HEK293T (cell line): ENCODE measurements around the gene TAF11L10.
"Not testable (repeated sequence)": the region's sequence is repeated elsewhere in the genome, so short reads cannot be mapped to it uniquely, and the experiment has no call there.

ENCODE experiments used
- CTCF ChIA-PET: fragments of 350-600 bp; formaldehyde crosslinking; extraction: SDS; loops from one replicate; lab custom pipeline; 2021; ENCODE audit warnings: antibody characterized with exemption, inconsistent platforms; lab: Yijun Ruan, JAX
- POLR2A ChIA-PET: fragments of 350-600 bp; formaldehyde crosslinking; extraction: SDS; loops from one replicate; lab custom pipeline; 2020; ENCODE audit warnings: antibody characterized with exemption, inconsistent platforms; lab: Yijun Ruan, JAX
- DNase-seq: peaks from one replicate; pipeline ENCODE4 v3.0.0; 2012; ENCODE audit warnings: mixed read lengths; ENCODE audit errors: extremely low spot score
- ARNT ChIP-seq: fragments of 450-650 bp; IDR thresholded peaks from 2 replicates; pipeline ENCODE4 v1.6.1; 2017; ENCODE audit warnings: mild to moderate bottlenecking
- BHLHE40 ChIP-seq: fragments of 450-650 bp; IDR thresholded peaks from 2 replicates; pipeline ENCODE4 v1.6.1; 2016; ENCODE audit warnings: mild to moderate bottlenecking, moderate library complexity, borderline replicate concordance
- CTBP1 ChIP-seq: fragments of 450-650 bp; IDR thresholded peaks from 2 replicates; pipeline ENCODE4 v1.6.1; 2016; ENCODE audit warnings: borderline replicate concordance
- ELF4 ChIP-seq: fragments of 450-650 bp; IDR thresholded peaks from 2 replicates; pipeline ENCODE4 v1.6.1; 2017; ENCODE audit warnings: antibody characterized with exemption
- FOXA1 ChIP-seq: fragments of 450-650 bp; IDR thresholded peaks from 2 replicates; pipeline ENCODE4 v1.6.1; 2016; ENCODE audit warnings: mild to moderate bottlenecking
- FOXK2 ChIP-seq: fragments of 450-650 bp; IDR thresholded peaks from 2 replicates; pipeline ENCODE4 v1.6.1; 2016; ENCODE audit warnings: mild to moderate bottlenecking
- FOXM1 ChIP-seq: fragments of 450-650 bp; IDR thresholded peaks from 2 replicates; pipeline ENCODE4 v1.6.1; 2017; ENCODE audit warnings: mild to moderate bottlenecking, borderline replicate concordance
- HDGF ChIP-seq: fragments of 450-650 bp; IDR thresholded peaks from 2 replicates; pipeline ENCODE4 v1.6.1; 2017; ENCODE audit warnings: antibody characterized with exemption, borderline replicate concordance
- L3MBTL2 ChIP-seq: fragments of 450-650 bp; conservative IDR thresholded peaks from 2 replicates; pipeline ENCODE4 v1.6.1; 2016; ENCODE audit warnings: mild to moderate bottlenecking
- LEF1 ChIP-seq: fragments of 450-650 bp; IDR thresholded peaks from 2 replicates; pipeline ENCODE4 v1.6.1; 2017; ENCODE audit warnings: mild to moderate bottlenecking, borderline replicate concordance
- NFRKB ChIP-seq: fragments of 450-650 bp; IDR thresholded peaks from 2 replicates; pipeline ENCODE4 v1.6.1; 2016; ENCODE audit warnings: mild to moderate bottlenecking, moderate library complexity
- SP1 ChIP-seq: fragments of 450-650 bp; IDR thresholded peaks from 2 replicates; pipeline ENCODE4 v1.6.1; 2017
- SUZ12 ChIP-seq: fragments of 450-650 bp; IDR thresholded peaks from 2 replicates; pipeline ENCODE4 v1.6.1; 2016; ENCODE audit warnings: mild to moderate bottlenecking
- TARDBP ChIP-seq: fragments of 450-650 bp; IDR thresholded peaks from 2 replicates; pipeline ENCODE4 v1.6.1; 2016
- ZNF384 ChIP-seq: fragments of 450-650 bp; IDR thresholded peaks from 2 replicates; pipeline ENCODE4 v1.6.1; 2016
- TF ChIP-seq, protein P1 (sequence below): fragments of 450-650 bp; IDR thresholded peaks from 2 replicates; pipeline ENCODE4 v1.6.1; 2016

The TAF11L10 gene

GRCh38 chr5:17614872-17615605 is 17.4 kb upstream of the TAF11L10 start:
- DNase-seq = no peak
- ChIA-PET CTCF (no interaction called here), POLR2A (no interaction called here)
- TF ChIP-seq FOXA1 = no peak
- TF ChIP-seq L3MBTL2 = no peak
- no peak for TF ChIP-seq ZNF384
- TF ChIP-seq BHLHE40 = no peak
- TF ChIP-seq NFRKB = no peak
- no peak for TF ChIP-seq TARDBP
- no peak for TF ChIP-seq CTBP1
- TF ChIP-seq FOXM1 = no peak
- TF ChIP-seq SUZ12 = no peak
- no peak for TF ChIP-seq ARNT
- no peak for TF ChIP-seq SP1
- no peak for TF ChIP-seq FOXK2
- TF ChIP-seq HDGF = no peak
- TF ChIP-seq ELF4 = no peak
- TF ChIP-seq LEF1 = no peak
- TF ChIP-seq, protein P1, sequence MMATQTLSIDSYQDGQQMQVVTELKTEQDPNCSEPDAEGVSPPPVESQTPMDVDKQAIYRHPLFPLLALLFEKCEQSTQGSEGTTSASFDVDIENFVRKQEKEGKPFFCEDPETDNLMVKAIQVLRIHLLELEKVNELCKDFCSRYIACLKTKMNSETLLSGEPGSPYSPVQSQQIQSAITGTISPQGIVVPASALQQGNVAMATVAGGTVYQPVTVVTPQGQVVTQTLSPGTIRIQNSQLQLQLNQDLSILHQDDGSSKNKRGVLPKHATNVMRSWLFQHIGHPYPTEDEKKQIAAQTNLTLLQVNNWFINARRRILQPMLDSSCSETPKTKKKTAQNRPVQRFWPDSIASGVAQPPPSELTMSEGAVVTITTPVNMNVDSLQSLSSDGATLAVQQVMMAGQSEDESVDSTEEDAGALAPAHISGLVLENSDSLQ = no peak

DNA sequence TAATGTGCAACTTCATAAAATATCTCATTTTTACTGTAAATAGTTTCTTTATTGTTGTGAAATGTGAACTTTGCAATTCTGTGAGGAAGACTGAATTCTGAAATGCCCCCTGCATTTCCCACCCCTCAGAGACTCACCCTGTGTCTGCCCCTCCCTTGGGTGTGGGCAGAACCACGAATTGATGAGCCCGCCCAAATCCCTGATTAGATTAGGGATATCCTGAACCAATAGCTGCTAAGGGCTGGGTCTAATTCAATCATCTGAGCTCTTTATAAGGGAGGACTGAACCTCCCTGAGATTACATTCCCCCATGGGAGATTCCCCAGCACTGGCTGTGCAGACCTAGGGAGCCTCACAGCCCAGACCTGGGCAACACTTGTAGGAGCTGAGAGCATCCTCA is 12.5 kb upstream of the TAF11L10 start, which contains the start of gene TAF11L12:
Gene TAF11L12 (plus strand): TSS at position 301 of the 400 bp plus-strand sequence.
- POLR2A ChIA-PET, DNase-seq, CTCF ChIA-PET: not testable (repeated sequence)

- POLR2A ChIA-PET, DNase-seq, CTCF ChIA-PET: not testable (repeated sequence)
These were observed 9.8 kb upstream of the TAF11L10 start for GRCh38 chr5:17607461-17607860.

GRCh38 chr5:17604951-17605350 is 7.3 kb upstream of the TAF11L10 start:
- TF ChIP-seq FOXM1 = no peak
- no peak for TF ChIP-seq HDGF
- no peak for TF ChIP-seq SP1
- TF ChIP-seq FOXA1 = no peak
- TF ChIP-seq ARNT = no peak
- no peak for TF ChIP-seq NFRKB
- no peak for TF ChIP-seq FOXK2
- TF ChIP-seq ZNF384 = no peak
- no peak for TF ChIP-seq CTBP1
- TF ChIP-seq, protein P1 = no peak
- TF ChIP-seq ELF4 = no peak
- POLR2A ChIA-PET = no interaction called here
- DNase-seq = no peak
- CTCF ChIA-PET = no interaction called here

DNA sequence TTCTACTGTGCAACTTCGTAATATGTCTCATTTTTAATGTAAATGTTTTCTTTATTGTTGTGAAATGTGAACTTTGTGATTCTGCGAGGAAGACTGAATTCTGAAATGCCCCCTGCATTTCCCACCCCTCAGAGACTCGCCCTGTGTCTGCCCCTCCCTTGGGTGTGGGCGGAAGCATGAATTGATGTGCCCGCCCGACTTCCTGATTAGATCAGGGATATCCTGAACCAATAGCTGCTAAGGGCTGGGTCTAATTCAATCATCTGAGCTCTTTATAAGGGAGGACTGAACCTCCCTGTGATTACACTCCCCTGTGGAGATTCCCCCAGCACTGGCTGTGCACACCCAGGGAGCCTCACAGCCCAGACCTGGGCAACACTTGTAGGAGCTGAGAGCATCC is 6.3 kb upstream of the TAF11L10 start, which contains the start of gene TAF11L11:
Gene TAF11L11 (plus strand): TSS at position 304 of the 400 bp plus-strand sequence.
- POLR2A ChIA-PET, CTCF ChIA-PET: not testable (repeated sequence)

GRCh38 chr5:17594255-17594654 is 3.4 kb downstream of the TAF11L10 start, which contains the start of gene TAF11L9:
Gene TAF11L9, minus strand, starts transcription at chr5:17594394.
- CTCF ChIA-PET, POLR2A ChIA-PET, DNase-seq: not testable (repeated sequence)

More for the DNA sequence above, 6.3 kb upstream of the TAF11L10 start, which contains the start of gene TAF11L11:
- DNase-seq = not testable (repeated sequence)

DNA sequence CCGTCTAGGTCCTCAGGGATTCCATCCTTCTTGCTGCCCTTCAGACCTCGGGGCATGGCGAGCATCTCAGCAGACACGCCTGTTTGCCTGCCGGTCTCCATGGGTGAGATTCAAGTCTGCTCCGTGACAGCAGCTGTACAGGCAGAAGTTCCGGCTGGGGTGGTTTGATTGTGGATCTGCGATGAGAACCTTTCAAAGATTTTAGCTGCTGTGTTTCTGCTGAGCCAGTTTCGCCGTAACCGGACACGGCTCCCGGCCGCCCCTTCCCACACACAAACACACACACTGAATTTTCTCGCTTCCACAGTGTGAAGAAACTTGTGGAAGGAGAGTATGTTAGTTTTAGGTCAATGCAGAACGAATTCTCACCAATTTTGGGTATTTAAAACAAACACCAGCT is 6.8 kb downstream of the TAF11L10 start, which contains the start of gene TAF11L8:
Gene TAF11L8 (minus strand): TSS at position 101 of the 400 bp plus-strand sequence.
- POLR2A ChIA-PET, CTCF ChIA-PET, DNase-seq: not testable (repeated sequence)

DNA sequence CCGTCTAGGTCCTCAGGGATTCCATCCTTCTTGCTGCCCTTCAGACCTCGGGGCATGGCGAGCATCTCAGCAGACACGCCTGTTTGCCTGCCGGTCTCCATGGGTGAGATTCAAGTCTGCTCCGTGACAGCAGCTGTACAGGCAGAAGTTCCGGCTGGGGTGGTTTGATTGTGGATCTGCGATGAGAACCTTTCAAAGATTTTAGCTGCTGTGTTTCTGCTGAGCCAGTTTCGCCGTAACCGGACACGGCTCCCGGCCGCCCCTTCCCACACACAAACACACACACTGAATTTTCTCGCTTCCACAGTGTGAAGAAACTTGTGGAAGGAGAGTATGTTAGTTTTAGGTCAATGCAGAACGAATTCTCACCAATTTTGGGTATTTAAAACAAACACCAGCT is 12.0 kb downstream of the TAF11L10 start, which contains the start of gene TAF11L7:
Gene TAF11L7 (minus strand): TSS at position 101 of the 400 bp plus-strand sequence.
- POLR2A ChIA-PET, DNase-seq, CTCF ChIA-PET: not testable (repeated sequence)
